Esophagus squamous epithelium (tissue), 4 donors: ENCODE data around the gene ANKRD37.

Experiments used
- CTCF ChIP-seq, 6 experiments: fragments of 450-650 bp in 4 of 6; fragments of 200-600 bp in 2 of 6; sonication (generic) in 2 of 6; IDR thresholded peaks; one replicate each; pipeline ENCODE4 v1.5.1; 2016 to 2019; ENCODE audit warnings: antibody characterized with exemption in 6 of 6, mild to moderate bottlenecking in 4 of 6, moderate library complexity in 4 of 6
- POLR2A ChIP-seq, 4 donors: fragments of 450-650 bp; IDR thresholded peaks; one replicate each; pipeline ENCODE4 v1.6.1; 2017; ENCODE audit warnings: antibody characterized with exemption in 4 of 4, mild to moderate bottlenecking in 4 of 4, moderate library complexity in 3 of 4

GRCh38 chr4:185411849-185412248, 15.2 kb downstream of the ANKRD37 start:
- no peak for TF ChIP-seq CTCF (IDR thresholded peaks at IDR 0.05)
- TF ChIP-seq POLR2A (IDR thresholded peaks at IDR 0.05) = no peak
